ENCODE measurements around the gene HTRA3.

DNA sequence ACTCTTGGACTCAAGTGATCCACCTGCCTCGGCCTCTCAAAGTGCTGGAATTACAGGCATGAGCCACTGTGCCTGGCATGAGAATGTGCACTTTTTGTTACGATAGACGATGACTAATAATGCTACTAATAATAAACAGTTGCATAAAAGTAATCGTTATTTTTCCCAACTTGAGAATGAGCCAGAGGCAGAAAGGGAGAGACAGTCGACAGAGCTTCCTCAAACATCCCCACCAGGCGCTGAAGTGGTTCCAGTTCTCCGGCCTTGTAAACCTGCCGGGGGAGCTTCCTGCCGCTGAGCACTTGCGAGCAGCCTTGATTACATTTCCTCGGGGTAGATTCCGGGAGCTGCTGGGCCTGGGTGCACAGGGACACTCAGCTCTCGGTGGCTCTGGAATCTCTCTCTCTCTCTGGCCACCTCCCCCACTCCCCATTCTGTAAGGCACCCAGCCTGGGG is 8.9 kb upstream of the HTRA3 start:
- TF ChIP-seq, protein P1, sequence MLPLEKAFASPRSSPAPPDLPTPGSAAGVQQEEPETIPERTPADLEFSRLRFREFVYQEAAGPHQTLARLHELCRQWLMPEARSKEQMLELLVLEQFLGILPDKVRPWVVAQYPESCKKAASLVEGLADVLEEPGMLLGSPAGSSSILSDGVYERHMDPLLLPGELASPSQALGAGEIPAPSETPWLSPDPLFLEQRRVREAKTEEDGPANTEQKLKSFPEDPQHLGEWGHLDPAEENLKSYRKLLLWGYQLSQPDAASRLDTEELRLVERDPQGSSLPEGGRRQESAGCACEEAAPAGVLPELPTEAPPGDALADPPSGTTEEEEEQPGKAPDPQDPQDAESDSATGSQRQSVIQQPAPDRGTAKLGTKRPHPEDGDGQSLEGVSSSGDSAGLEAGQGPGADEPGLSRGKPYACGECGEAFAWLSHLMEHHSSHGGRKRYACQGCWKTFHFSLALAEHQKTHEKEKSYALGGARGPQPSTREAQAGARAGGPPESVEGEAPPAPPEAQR (CRISPR knock-in tag; IDR thresholded peaks at IDR 0.05) = no peak
- TF ChIP-seq, protein P2, sequence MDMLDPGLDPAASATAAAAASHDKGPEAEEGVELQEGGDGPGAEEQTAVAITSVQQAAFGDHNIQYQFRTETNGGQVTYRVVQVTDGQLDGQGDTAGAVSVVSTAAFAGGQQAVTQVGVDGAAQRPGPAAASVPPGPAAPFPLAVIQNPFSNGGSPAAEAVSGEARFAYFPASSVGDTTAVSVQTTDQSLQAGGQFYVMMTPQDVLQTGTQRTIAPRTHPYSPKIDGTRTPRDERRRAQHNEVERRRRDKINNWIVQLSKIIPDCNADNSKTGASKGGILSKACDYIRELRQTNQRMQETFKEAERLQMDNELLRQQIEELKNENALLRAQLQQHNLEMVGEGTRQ (CRISPR knock-in tag; IDR thresholded peaks at IDR 0.05) = no peak
- no peak for TF ChIP-seq SP1 (CRISPR knock-in tag; conservative IDR thresholded peaks at IDR 0.05)
- TF ChIP-seq, protein P3, sequence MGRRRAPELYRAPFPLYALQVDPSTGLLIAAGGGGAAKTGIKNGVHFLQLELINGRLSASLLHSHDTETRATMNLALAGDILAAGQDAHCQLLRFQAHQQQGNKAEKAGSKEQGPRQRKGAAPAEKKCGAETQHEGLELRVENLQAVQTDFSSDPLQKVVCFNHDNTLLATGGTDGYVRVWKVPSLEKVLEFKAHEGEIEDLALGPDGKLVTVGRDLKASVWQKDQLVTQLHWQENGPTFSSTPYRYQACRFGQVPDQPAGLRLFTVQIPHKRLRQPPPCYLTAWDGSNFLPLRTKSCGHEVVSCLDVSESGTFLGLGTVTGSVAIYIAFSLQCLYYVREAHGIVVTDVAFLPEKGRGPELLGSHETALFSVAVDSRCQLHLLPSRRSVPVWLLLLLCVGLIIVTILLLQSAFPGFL (CRISPR knock-in tag; IDR thresholded peaks at IDR 0.05; ENCODE audit: borderline replicate concordance) = no peak
- TF ChIP-seq, protein P4, sequence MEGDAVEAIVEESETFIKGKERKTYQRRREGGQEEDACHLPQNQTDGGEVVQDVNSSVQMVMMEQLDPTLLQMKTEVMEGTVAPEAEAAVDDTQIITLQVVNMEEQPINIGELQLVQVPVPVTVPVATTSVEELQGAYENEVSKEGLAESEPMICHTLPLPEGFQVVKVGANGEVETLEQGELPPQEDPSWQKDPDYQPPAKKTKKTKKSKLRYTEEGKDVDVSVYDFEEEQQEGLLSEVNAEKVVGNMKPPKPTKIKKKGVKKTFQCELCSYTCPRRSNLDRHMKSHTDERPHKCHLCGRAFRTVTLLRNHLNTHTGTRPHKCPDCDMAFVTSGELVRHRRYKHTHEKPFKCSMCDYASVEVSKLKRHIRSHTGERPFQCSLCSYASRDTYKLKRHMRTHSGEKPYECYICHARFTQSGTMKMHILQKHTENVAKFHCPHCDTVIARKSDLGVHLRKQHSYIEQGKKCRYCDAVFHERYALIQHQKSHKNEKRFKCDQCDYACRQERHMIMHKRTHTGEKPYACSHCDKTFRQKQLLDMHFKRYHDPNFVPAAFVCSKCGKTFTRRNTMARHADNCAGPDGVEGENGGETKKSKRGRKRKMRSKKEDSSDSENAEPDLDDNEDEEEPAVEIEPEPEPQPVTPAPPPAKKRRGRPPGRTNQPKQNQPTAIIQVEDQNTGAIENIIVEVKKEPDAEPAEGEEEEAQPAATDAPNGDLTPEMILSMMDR (IDR thresholded peaks at IDR 0.05) = no peak
- TF ChIP-seq, protein P5, sequence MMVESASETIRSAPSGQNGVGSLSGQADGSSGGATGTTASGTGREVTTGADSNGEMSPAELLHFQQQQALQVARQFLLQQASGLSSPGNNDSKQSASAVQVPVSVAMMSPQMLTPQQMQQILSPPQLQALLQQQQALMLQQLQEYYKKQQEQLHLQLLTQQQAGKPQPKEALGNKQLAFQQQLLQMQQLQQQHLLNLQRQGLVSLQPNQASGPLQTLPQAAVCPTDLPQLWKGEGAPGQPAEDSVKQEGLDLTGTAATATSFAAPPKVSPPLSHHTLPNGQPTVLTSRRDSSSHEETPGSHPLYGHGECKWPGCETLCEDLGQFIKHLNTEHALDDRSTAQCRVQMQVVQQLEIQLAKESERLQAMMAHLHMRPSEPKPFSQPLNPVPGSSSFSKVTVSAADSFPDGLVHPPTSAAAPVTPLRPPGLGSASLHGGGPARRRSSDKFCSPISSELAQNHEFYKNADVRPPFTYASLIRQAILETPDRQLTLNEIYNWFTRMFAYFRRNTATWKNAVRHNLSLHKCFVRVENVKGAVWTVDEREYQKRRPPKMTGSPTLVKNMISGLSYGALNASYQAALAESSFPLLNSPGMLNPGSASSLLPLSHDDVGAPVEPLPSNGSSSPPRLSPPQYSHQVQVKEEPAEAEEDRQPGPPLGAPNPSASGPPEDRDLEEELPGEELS (CRISPR knock-in tag; IDR thresholded peaks at IDR 0.05) = no peak
- TF ChIP-seq, protein P6, sequence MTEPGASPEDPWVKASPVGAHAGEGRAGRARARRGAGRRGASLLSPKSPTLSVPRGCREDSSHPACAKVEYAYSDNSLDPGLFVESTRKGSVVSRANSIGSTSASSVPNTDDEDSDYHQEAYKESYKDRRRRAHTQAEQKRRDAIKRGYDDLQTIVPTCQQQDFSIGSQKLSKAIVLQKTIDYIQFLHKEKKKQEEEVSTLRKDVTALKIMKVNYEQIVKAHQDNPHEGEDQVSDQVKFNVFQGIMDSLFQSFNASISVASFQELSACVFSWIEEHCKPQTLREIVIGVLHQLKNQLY (CRISPR knock-in tag; IDR thresholded peaks at IDR 0.05) = no peak
- no peak for TF ChIP-seq KAT7 (CRISPR knock-in tag; IDR thresholded peaks at IDR 0.05; ENCODE audit: borderline replicate concordance)
